ENCODE measurements around the gene EXOC6B. TPM values are rescaled to one million over a fixed set of nuclear protein-coding genes. Genes with fewer than 3 reads are reported as not detected.
"Not testable (repeated sequence)": the region's sequence is repeated elsewhere in the genome, so short reads cannot be mapped to it uniquely, and the experiment has no call there.

EXOC6B gene
- total RNA-seq, 1 experiment from 2014 or later: 33.7 TPM

DNA sequence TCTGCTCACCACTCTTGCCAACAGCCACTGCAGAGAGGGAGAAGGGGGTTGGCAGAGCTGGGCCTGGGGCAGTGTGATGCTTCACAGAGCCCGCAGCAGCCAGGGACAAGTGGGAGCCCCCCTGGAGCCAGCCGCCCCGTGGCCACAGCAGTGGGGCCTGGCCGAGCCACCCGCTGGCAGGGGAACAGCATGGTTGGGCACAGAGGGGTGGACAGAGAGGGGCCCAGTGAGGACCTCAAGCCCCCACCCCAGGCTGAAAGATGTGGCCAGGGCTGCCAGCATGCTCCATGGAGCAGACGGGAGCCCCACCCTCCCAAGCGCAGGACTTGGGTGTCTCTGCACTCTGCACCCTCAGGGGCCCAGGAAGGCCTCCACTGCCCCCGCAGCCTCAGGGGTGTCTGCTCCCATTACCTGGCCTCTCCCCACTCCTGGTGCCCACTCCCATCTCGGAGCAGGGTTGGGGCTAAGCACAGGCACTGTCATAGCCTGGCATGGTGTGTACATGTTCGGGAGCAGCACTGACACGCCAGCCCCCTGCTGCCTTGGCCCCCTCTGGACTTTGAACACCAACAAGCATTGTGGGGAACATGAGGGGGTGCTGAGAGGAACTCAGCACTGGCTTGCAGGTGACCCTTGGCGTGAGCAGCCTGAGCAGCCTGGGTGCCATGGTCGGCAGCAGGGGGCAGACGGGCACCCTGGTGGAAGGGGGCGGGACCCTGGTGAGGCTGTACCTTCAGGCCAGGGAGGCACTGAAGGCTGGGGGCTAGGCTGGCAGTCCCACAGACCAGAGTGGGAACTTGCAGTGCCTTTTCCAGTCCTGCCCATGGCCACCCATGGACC is 398.6 kb downstream of the EXOC6B start (continued):
- no peak for TF ChIP-seq RORB (CRISPR knock-in tag; IDR thresholded peaks at IDR 0.05)

DNA sequence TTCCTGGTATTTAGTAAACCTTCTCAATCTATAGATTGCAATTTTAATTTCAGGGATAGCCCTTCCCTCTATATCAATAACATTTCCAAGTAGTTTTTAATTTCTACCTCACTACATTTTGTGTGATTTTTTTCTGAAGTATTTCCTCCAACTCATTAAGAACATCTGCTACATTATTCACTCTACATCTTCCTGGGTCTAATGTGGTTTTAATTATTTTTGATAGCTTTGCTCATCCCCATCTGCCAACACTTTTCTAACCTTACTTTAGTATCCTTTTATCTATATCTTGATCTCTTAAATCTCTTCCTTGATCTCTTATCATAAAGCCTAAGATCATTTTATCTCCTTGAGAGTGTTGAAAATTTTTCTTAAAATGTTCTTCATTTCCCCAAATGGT is 399.8 kb downstream of the EXOC6B start:
- POLR2A ChIA-PET: no interaction called here
- Mint-ChIP-seq H3K9me3 (peaks cover 16% of the 10 kb centered on the region), H3K4me3 (no peak overlapping the region), H3K27me3 (ENCODE audit: low read depth) (no peaks in the 10 kb centered on the region), H3K4me1 (no peaks in the 10 kb centered on the region), H3K36me3 (peaks cover 14% of the 10 kb centered on the region), H3K27ac (no peak overlapping the region)
- ATAC-seq: no peak
- CTCF ChIA-PET: no interaction called here
- DNase-seq (ENCODE audit: low spot score): no peak
- TF ChIP-seq OVOL2 (CRISPR knock-in tag; IDR thresholded peaks at IDR 0.05; ENCODE audit: borderline replicate concordance) (no peak), HMGA2 (CRISPR knock-in tag; IDR thresholded peaks at IDR 0.05) (no peak), ATF1 (CRISPR knock-in tag; IDR thresholded peaks at IDR 0.05) (no peak), CBFB (CRISPR knock-in tag; IDR thresholded peaks at IDR 0.05; ENCODE audit: low read depth) (no peak), EMX1 (CRISPR knock-in tag; IDR thresholded peaks at IDR 0.05) (no peak), NFATC4 (CRISPR knock-in tag; IDR thresholded peaks at IDR 0.05) (no peak), RORB (CRISPR knock-in tag; IDR thresholded peaks at IDR 0.05) (no peak), ZNF317 (CRISPR knock-in tag; IDR thresholded peaks at IDR 0.05; ENCODE audit: borderline replicate concordance, low read depth) (no peak), NR3C1 (CRISPR knock-in tag; conservative IDR thresholded peaks at IDR 0.05; ENCODE audit: low read depth) (no peak), JUN (CRISPR knock-in tag; IDR thresholded peaks at IDR 0.05) (no peak)
- TF ChIP-seq, protein P1, sequence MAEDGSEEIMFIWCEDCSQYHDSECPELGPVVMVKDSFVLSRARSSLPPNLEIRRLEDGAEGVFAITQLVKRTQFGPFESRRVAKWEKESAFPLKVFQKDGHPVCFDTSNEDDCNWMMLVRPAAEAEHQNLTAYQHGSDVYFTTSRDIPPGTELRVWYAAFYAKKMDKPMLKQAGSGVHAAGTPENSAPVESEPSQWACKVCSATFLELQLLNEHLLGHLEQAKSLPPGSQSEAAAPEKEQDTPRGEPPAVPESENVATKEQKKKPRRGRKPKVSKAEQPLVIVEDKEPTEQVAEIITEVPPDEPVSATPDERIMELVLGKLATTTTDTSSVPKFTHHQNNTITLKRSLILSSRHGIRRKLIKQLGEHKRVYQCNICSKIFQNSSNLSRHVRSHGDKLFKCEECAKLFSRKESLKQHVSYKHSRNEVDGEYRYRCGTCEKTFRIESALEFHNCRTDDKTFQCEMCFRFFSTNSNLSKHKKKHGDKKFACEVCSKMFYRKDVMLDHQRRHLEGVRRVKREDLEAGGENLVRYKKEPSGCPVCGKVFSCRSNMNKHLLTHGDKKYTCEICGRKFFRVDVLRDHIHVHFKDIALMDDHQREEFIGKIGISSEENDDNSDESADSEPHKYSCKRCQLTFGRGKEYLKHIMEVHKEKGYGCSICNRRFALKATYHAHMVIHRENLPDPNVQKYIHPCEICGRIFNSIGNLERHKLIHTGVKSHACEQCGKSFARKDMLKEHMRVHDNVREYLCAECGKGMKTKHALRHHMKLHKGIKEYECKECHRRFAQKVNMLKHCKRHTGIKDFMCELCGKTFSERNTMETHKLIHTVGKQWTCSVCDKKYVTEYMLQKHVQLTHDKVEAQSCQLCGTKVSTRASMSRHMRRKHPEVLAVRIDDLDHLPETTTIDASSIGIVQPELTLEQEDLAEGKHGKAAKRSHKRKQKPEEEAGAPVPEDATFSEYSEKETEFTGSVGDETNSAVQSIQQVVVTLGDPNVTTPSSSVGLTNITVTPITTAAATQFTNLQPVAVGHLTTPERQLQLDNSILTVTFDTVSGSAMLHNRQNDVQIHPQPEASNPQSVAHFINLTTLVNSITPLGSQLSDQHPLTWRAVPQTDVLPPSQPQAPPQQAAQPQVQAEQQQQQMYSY (CRISPR knock-in tag; IDR thresholded peaks at IDR 0.05): no peak

DNA sequence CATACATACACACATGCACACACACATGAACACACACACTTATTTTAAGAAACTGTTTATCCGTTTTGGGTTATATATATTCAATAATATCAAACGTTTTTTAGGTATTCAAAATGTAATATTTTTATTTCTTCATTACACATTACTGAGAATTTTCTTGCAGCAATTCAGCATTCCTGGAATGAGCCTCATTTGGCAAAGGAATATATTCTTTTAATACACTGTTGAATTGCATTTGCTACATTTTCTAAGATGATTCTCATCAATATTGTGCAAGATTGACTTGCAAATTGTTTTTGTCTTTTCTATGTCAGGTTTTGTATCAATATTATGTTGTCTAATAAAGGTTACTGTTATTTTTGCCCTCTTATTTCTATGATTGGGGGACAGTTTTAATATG is 402.1 kb downstream of the EXOC6B start:
- CTCF ChIA-PET: no interaction called here
- H3K9me3 Mint-ChIP-seq: peaks cover 27% of the 10 kb centered on the region
- no peak overlapping the region for H3K27ac Mint-ChIP-seq
- peaks cover 22% of the 10 kb centered on the region for H3K36me3 Mint-ChIP-seq
- POLR2A ChIA-PET: no interaction called here
- DNase-seq (ENCODE audit: low spot score) (no peak), ATAC-seq (no peak)
- peaks cover 9% of the 10 kb centered on the region for H3K4me1 Mint-ChIP-seq
- no peak overlapping the region for H3K4me3 Mint-ChIP-seq
- no peaks in the 10 kb centered on the region for H3K27me3 Mint-ChIP-seq (ENCODE audit: low read depth)
- TF ChIP-seq ATF1 (CRISPR knock-in tag; IDR thresholded peaks at IDR 0.05): no peak
- no peak for TF ChIP-seq SMAD4 (CRISPR knock-in tag; IDR thresholded peaks at IDR 0.05)
- TF ChIP-seq, protein P2, sequence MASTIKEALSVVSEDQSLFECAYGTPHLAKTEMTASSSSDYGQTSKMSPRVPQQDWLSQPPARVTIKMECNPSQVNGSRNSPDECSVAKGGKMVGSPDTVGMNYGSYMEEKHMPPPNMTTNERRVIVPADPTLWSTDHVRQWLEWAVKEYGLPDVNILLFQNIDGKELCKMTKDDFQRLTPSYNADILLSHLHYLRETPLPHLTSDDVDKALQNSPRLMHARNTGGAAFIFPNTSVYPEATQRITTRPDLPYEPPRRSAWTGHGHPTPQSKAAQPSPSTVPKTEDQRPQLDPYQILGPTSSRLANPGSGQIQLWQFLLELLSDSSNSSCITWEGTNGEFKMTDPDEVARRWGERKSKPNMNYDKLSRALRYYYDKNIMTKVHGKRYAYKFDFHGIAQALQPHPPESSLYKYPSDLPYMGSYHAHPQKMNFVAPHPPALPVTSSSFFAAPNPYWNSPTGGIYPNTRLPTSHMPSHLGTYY (CRISPR knock-in tag; IDR thresholded peaks at IDR 0.05): no peak
- TF ChIP-seq, protein P3, sequence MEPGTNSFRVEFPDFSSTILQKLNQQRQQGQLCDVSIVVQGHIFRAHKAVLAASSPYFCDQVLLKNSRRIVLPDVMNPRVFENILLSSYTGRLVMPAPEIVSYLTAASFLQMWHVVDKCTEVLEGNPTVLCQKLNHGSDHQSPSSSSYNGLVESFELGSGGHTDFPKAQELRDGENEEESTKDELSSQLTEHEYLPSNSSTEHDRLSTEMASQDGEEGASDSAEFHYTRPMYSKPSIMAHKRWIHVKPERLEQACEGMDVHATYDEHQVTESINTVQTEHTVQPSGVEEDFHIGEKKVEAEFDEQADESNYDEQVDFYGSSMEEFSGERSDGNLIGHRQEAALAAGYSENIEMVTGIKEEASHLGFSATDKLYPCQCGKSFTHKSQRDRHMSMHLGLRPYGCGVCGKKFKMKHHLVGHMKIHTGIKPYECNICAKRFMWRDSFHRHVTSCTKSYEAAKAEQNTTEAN (CRISPR knock-in tag; IDR thresholded peaks at IDR 0.05): no peak

DNA sequence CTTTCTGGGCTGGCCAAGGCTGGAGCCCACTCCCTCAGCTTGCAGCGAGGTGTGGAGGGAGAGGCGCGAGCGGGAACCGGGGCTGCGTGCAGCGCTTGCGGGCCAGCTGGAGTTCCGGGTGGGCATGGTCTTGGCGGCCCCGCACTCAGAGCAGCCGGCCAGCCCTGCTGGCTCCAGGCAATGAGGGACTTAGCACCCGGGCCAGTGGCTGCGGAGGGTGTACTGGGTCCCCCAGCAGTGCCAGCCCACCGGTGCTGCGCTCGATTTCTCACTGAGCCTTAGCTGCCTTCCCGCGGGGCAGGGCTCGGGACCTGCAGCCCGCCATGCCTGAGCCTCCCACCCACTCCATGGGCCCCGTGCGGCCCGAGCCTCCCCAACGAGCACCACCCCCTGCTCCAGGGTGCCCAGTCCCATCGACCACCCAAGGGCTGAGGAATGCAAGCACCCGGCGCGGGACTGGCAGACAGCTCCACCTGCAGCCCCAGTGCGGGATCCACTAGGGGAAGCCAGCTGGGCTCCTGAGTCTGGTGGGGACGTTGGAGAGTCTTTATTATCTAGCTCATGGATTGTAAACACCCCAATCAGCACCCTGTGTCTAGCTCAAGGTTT is 404.0 kb downstream of the EXOC6B start:
- CTCF ChIA-PET; ATAC-seq; POLR2A ChIA-PET; H3K4me1 Mint-ChIP-seq; H3K4me3 Mint-ChIP-seq; H3K27me3 Mint-ChIP-seq (ENCODE audit: low read depth); DNase-seq (ENCODE audit: low spot score); H3K27ac Mint-ChIP-seq: not testable (repeated sequence)
- Mint-ChIP-seq H3K36me3 (peaks cover 22% of the 10 kb centered on the region), H3K9me3 (peaks cover 27% of the 10 kb centered on the region)
